ENCODE measurements around the gene FIBP.

FIBP gene

GRCh38 chr11:65899356-65900124 is 11.3 kb upstream of the FIBP start:
- no peak for DNase-seq (ENCODE audit: extremely low spot score)
- ChIA-PET CTCF (interaction anchor here (6.6 kb wide), 1 partner anchor 10 kb away, joined by 36 read pairs; the partner anchor contains the start of genes CCDC85B and FIBP), POLR2A (interaction anchor here (1.3 to 5.8 kb wide), 2 partner anchors 9 to 12 kb away, joined by 3 to 72 read pairs; partner anchors contain the start of genes CCDC85B and FIBP)
- TF ChIP-seq LEF1 (IDR thresholded peaks at IDR 0.05; ENCODE audit: borderline replicate concordance) (no peak), FOXM1 (IDR thresholded peaks at IDR 0.05; ENCODE audit: borderline replicate concordance) (no peak), NFRKB (IDR thresholded peaks at IDR 0.05) (no peak), BHLHE40 (IDR thresholded peaks at IDR 0.05; ENCODE audit: borderline replicate concordance) (no peak), ARNT (IDR thresholded peaks at IDR 0.05) (no peak), L3MBTL2 (conservative IDR thresholded peaks at IDR 0.05) (peak; percentile 62), CTBP1 (IDR thresholded peaks at IDR 0.05; ENCODE audit: borderline replicate concordance) (no peak)

- ChIA-PET POLR2A (interaction anchor here (0.8 to 5.8 kb wide), 3 partner anchors 8 to 13 kb away, joined by 3 to 72 read pairs (median 4); partner anchors contain the start of genes CCDC85B and FIBP), CTCF (interaction anchor here (6.6 kb wide), 1 partner anchor 9 kb away, joined by 36 read pairs; the partner anchor contains the start of genes CCDC85B and FIBP)
- no peak for DNase-seq (ENCODE audit: extremely low spot score)
- TF ChIP-seq SP1 (IDR thresholded peaks at IDR 0.05) (no peak), SUZ12 (IDR thresholded peaks at IDR 0.05) (no peak)
These were observed 10.5 kb upstream of the FIBP start for GRCh38 chr11:65898656-65899355.

- ChIA-PET POLR2A (interaction anchor here (1.3 to 2.0 kb wide), 2 partner anchors 9 to 38 kb away, joined by 3 to 6 read pairs; no protein-coding TSS in a partner anchor), CTCF (interaction anchor here (6.6 kb wide), 1 partner anchor 7 kb away, joined by 36 read pairs; the partner anchor contains the start of genes CCDC85B and FIBP)
- TF ChIP-seq ELF4 (IDR thresholded peaks at IDR 0.05) (no peak), LEF1 (IDR thresholded peaks at IDR 0.05; ENCODE audit: borderline replicate concordance) (no peak), BHLHE40 (IDR thresholded peaks at IDR 0.05; ENCODE audit: borderline replicate concordance) (no peak), NFRKB (IDR thresholded peaks at IDR 0.05) (no peak), ZNF384 (IDR thresholded peaks at IDR 0.05) (no peak), SP1 (IDR thresholded peaks at IDR 0.05) (no peak), FOXM1 (IDR thresholded peaks at IDR 0.05; ENCODE audit: borderline replicate concordance) (no peak), FOXA1 (IDR thresholded peaks at IDR 0.05) (no peak), ARNT (IDR thresholded peaks at IDR 0.05) (no peak), PKNOX1 (IDR thresholded peaks at IDR 0.05) (no peak), L3MBTL2 (conservative IDR thresholded peaks at IDR 0.05) (no peak), TARDBP (IDR thresholded peaks at IDR 0.05) (no peak), FOXK2 (IDR thresholded peaks at IDR 0.05) (no peak), HDGF (IDR thresholded peaks at IDR 0.05; ENCODE audit: borderline replicate concordance) (no peak), SUZ12 (IDR thresholded peaks at IDR 0.05) (no peak), CTBP1 (IDR thresholded peaks at IDR 0.05; ENCODE audit: borderline replicate concordance) (no peak)
- no peak for DNase-seq (ENCODE audit: extremely low spot score)
These were observed 8.8 kb upstream of the FIBP start for GRCh38 chr11:65897020-65897471.

- DNase-seq (ENCODE audit: extremely low spot score): no peak
- ChIA-PET POLR2A (interaction anchor here (1.2 to 2.0 kb wide), 2 partner anchors 37 to 176 kb away, joined by 3 to 6 read pairs; partner anchors contain the start of gene RNASEH2C), CTCF (interaction anchor here (0.6 to 1.4 kb wide), 3 partner anchors 8 to 185 kb away, joined by 3 read pairs; partner anchors contain the start of gene FIBP)
- TF ChIP-seq LEF1 (IDR thresholded peaks at IDR 0.05; ENCODE audit: borderline replicate concordance) (no peak), NFRKB (IDR thresholded peaks at IDR 0.05) (no peak), ARNT (IDR thresholded peaks at IDR 0.05) (no peak), CTBP1 (IDR thresholded peaks at IDR 0.05; ENCODE audit: borderline replicate concordance) (no peak), FOXK2 (IDR thresholded peaks at IDR 0.05) (no peak), ELF4 (IDR thresholded peaks at IDR 0.05) (no peak), HDGF (IDR thresholded peaks at IDR 0.05; ENCODE audit: borderline replicate concordance) (no peak), BHLHE40 (IDR thresholded peaks at IDR 0.05; ENCODE audit: borderline replicate concordance) (no peak), FOXA1 (IDR thresholded peaks at IDR 0.05) (no peak), TARDBP (IDR thresholded peaks at IDR 0.05) (no peak), SUZ12 (IDR thresholded peaks at IDR 0.05) (no peak), SP1 (IDR thresholded peaks at IDR 0.05) (no peak)
These were observed 8.0 kb upstream of the FIBP start for GRCh38 chr11:65896034-65896999.

GRCh38 chr11:65895482-65895981 is 7.3 kb upstream of the FIBP start:
- CTCF ChIA-PET: interaction anchor here (1.4 kb wide), 1 partner anchor 11 kb away, joined by 3 read pairs; no protein-coding TSS in a partner anchor
- POLR2A ChIA-PET: interaction anchor here (1.2 to 2.0 kb wide), 2 partner anchors 36 to 175 kb away, joined by 3 to 6 read pairs; partner anchors contain the start of gene RNASEH2C
- no peak for DNase-seq (ENCODE audit: extremely low spot score)
- TF ChIP-seq PKNOX1 (IDR thresholded peaks at IDR 0.05): peak; percentile 55; the same call in 1 of the 2 replicates
- TF ChIP-seq LEF1 (IDR thresholded peaks at IDR 0.05; ENCODE audit: borderline replicate concordance): no peak
- TF ChIP-seq SP1 (IDR thresholded peaks at IDR 0.05): no peak
- no peak for TF ChIP-seq BHLHE40 (IDR thresholded peaks at IDR 0.05; ENCODE audit: borderline replicate concordance)
- TF ChIP-seq CTBP1 (IDR thresholded peaks at IDR 0.05; ENCODE audit: borderline replicate concordance): no peak
- TF ChIP-seq FOXK2 (IDR thresholded peaks at IDR 0.05): no peak
- no peak for TF ChIP-seq ELF4 (IDR thresholded peaks at IDR 0.05)
- TF ChIP-seq ZNF384 (IDR thresholded peaks at IDR 0.05): no peak

Measured in HEK293T (cell line).